Ishikawa (cell line): ENCODE data around the gene PBX4.

ENCODE experiments used
- CEBPB ChIP-seq: IDR thresholded peaks from 2 replicates; pipeline ENCODE4 v1.6.1; 2012
- CREB1 ChIP-seq: IDR thresholded peaks from 2 replicates; pipeline ENCODE4 v1.6.1; 2012; ENCODE audit warnings: low read depth
- EGR1 ChIP-seq: IDR thresholded peaks from 2 replicates; pipeline ENCODE4 v1.6.1; 2012
- EP300 ChIP-seq: IDR thresholded peaks from 2 replicates; pipeline ENCODE4 v1.6.1; 2012; ENCODE audit warnings: borderline replicate concordance
- FOXM1 ChIP-seq: IDR thresholded peaks from 2 replicates; pipeline ENCODE4 v1.6.1; 2012; ENCODE audit warnings: low read depth, borderline replicate concordance
- NFIC ChIP-seq: IDR thresholded peaks from 2 replicates; pipeline ENCODE4 v1.6.1; 2012
- RAD21 ChIP-seq: IDR thresholded peaks from 2 replicates; pipeline ENCODE4 v1.6.1; 2012; ENCODE audit warnings: low read depth
- TAF1 ChIP-seq: IDR thresholded peaks from 2 replicates; pipeline ENCODE4 v1.6.1; 2012; ENCODE audit warnings: low read depth, mild to moderate bottlenecking
- TCF12 ChIP-seq: IDR thresholded peaks from 2 replicates; pipeline ENCODE4 v1.6.1; 2012; ENCODE audit warnings: low read depth
- TEAD4 ChIP-seq: IDR thresholded peaks from 2 replicates; pipeline ENCODE4 v1.6.1; 2012
- YY1 ChIP-seq: IDR thresholded peaks from 2 replicates; pipeline ENCODE4 v1.6.1; 2012; ENCODE audit warnings: low read depth
- ZBTB7A ChIP-seq: IDR thresholded peaks from 2 replicates; pipeline ENCODE4 v1.6.1; 2012; ENCODE audit warnings: low read depth
- TF ChIP-seq, protein P1 (sequence below): IDR thresholded peaks from 2 replicates; pipeline ENCODE4 v1.6.1; 2012; ENCODE audit warnings: low read depth, mild to moderate bottlenecking
- TF ChIP-seq, protein P2 (sequence below): IDR thresholded peaks from 2 replicates; pipeline ENCODE4 v1.6.1; 2012
- TF ChIP-seq, protein P3 (sequence below): IDR thresholded peaks from 2 replicates; pipeline ENCODE4 v1.6.1; 2012

The PBX4 gene

GRCh38 chr19:19654441-19654840 is 36.0 kb upstream of the PBX4 start:
- TF ChIP-seq TAF1, result no peak
- TF ChIP-seq RAD21, result no peak
- TF ChIP-seq ZBTB7A, result no peak
- no peak for TF ChIP-seq CREB1
- no peak for TF ChIP-seq YY1
- no peak for TF ChIP-seq TCF12
- TF ChIP-seq, protein P1, sequence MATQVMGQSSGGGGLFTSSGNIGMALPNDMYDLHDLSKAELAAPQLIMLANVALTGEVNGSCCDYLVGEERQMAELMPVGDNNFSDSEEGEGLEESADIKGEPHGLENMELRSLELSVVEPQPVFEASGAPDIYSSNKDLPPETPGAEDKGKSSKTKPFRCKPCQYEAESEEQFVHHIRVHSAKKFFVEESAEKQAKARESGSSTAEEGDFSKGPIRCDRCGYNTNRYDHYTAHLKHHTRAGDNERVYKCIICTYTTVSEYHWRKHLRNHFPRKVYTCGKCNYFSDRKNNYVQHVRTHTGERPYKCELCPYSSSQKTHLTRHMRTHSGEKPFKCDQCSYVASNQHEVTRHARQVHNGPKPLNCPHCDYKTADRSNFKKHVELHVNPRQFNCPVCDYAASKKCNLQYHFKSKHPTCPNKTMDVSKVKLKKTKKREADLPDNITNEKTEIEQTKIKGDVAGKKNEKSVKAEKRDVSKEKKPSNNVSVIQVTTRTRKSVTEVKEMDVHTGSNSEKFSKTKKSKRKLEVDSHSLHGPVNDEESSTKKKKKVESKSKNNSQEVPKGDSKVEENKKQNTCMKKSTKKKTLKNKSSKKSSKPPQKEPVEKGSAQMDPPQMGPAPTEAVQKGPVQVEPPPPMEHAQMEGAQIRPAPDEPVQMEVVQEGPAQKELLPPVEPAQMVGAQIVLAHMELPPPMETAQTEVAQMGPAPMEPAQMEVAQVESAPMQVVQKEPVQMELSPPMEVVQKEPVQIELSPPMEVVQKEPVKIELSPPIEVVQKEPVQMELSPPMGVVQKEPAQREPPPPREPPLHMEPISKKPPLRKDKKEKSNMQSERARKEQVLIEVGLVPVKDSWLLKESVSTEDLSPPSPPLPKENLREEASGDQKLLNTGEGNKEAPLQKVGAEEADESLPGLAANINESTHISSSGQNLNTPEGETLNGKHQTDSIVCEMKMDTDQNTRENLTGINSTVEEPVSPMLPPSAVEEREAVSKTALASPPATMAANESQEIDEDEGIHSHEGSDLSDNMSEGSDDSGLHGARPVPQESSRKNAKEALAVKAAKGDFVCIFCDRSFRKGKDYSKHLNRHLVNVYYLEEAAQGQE, result no peak
- TF ChIP-seq EP300, result no peak
- TF ChIP-seq, protein P2, sequence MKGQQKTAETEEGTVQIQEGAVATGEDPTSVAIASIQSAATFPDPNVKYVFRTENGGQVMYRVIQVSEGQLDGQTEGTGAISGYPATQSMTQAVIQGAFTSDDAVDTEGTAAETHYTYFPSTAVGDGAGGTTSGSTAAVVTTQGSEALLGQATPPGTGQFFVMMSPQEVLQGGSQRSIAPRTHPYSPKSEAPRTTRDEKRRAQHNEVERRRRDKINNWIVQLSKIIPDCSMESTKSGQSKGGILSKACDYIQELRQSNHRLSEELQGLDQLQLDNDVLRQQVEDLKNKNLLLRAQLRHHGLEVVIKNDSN, result no peak
- TF ChIP-seq CEBPB, result no peak
- no peak for TF ChIP-seq TEAD4
- TF ChIP-seq EGR1, result no peak
- no peak for TF ChIP-seq NFIC
- TF ChIP-seq FOXM1, result no peak
- TF ChIP-seq, protein P3, sequence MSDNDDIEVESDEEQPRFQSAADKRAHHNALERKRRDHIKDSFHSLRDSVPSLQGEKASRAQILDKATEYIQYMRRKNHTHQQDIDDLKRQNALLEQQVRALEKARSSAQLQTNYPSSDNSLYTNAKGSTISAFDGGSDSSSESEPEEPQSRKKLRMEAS, result no peak

- no peak for TF ChIP-seq EP300
- TF ChIP-seq TCF12, result no peak
- TF ChIP-seq, protein P2, result no peak
- TF ChIP-seq, protein P1, result no peak
- TF ChIP-seq TAF1, result no peak
- no peak for TF ChIP-seq TEAD4
Measured at GRCh38 chr19:19653597-19654147, 35.2 kb upstream of the PBX4 start.

- TF ChIP-seq TCF12 (no peak), ZBTB7A (no peak), CEBPB (no peak), EP300 (no peak), CREB1 (no peak), NFIC (no peak), EGR1 (no peak), TAF1 (no peak), TEAD4 (no peak), FOXM1 (no peak)
- TF ChIP-seq, protein P1, result no peak
- TF ChIP-seq, protein P2, result no peak
- TF ChIP-seq, protein P3, result no peak
Measured at GRCh38 chr19:19652482-19653295, 34.2 kb upstream of the PBX4 start.

GRCh38 chr19:19651076-19651475 is 32.6 kb upstream of the PBX4 start:
- TF ChIP-seq CEBPB, result no peak
- TF ChIP-seq, protein P3, result no peak
- TF ChIP-seq FOXM1, result no peak
- TF ChIP-seq, protein P1, result no peak
- no peak for TF ChIP-seq TAF1
- TF ChIP-seq RAD21, result no peak
- TF ChIP-seq, protein P2, result no peak
- TF ChIP-seq ZBTB7A, result no peak
- no peak for TF ChIP-seq TCF12
- TF ChIP-seq YY1, result no peak
- TF ChIP-seq EGR1, result no peak
- no peak for TF ChIP-seq TEAD4
- no peak for TF ChIP-seq NFIC
- no peak for TF ChIP-seq EP300
- TF ChIP-seq CREB1, result no peak
